Stimulated activated naive CD8-positive, alpha-beta T cell treated with anti-CD3 and anti-CD28 coated beads, Interleukin-15, Interleukin-2, amounts not matched to agents 100 U/mL and 50 U/mL, for 24 hours (primary cell): ENCODE results near the gene CARTPT.

ENCODE experiments used
- ATAC-seq: fragments of 150-1000 bp; cut with Tn5 transposase; one replicate; pipeline ENCODE4 v1.10.0; 2021
- DNase-seq: peaks from one replicate; pipeline ENCODE4 v3.0.0; 2021

CARTPT gene

GRCh38 chr5:71719063-71719964 is at the start of gene CARTPT:
TSS of gene CARTPT (plus strand) at chr5:71719275. CDS start at chr5:71719294, 19 bp downstream.
- DNase-seq: no peak
- ATAC-seq: peak; percentile 14

DNA sequence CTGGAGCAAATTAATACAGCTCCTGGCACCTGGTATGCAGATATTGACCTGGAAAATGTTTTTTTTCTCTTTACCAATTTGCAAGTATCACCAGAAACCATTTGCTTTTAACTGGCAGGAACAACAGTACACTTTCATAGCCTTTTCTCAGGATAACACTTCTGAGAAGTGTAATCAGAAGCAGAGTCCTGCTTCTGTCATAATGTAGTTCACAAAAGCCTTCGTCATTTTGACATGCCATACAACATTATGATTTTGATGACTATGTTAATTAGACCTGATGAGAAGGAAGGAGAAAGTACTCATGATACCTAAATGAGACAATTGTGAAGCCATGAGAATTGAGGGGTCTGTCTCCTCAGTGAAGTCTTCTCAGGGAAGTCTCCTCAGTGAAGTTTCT is 41.1 kb upstream of the CARTPT start:
- no peak for ATAC-seq
- no peak for DNase-seq

- ATAC-seq: no peak
- no peak for DNase-seq
These were observed 39.4 kb upstream of the CARTPT start for GRCh38 chr5:71679714-71680113.

GRCh38 chr5:71680510-71680909 is 38.6 kb upstream of the CARTPT start:
- ATAC-seq: no peak
- no peak for DNase-seq

GRCh38 chr5:71681296-71681695 is 37.8 kb upstream of the CARTPT start:
- DNase-seq: no peak
- ATAC-seq: no peak

DNA sequence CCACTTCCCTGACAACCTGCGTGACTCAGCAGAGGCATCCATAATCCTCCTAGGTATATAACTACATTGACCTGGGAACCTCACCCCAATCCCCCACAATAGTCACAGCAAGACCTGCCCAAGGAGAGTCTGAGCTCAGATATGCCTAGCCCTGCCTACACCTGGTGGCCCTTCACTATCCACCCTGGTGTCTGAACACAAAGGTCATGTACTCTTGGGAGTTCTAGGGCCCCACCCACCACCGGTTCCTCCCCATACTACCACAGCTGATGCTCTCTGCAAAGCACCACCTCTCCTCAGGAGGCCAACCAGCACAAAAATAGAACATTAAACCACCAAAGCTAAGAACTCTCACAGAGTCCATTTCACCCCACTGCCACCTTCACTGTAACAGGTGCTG is 34.8 kb upstream of the CARTPT start:
- DNase-seq: no peak
- ATAC-seq: no peak

DNA sequence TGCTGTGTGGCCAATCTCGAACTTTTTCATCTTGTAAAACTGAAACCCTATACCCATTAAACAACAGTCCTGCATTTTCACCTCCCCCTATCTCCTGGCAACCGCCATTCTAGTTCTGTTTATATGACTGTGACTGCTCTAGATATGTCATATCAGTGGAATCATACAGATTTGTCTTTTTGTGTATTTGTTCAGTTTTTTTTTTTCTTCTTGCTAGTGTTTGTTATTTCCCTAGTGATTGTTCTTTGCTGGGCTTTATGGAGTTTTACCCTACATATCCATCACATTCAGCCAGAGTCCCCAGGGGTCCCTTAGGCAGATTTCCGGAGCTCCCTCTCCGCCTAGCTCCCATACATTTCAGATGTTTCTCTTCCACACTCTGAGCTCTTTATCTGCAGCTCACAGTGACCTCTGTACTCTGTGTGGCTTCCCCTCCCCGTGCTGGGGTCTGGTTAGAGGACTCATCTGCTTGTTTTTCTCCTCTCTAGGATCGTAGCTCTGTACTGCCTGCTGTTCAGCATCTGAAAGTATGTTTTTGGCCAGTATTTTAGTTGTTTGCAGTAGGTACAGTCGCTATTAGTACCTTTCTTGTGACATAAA is 25.1 kb upstream of the CARTPT start:
- no peak for DNase-seq
- no peak for ATAC-seq

GRCh38 chr5:71695071-71695470 is 24.0 kb upstream of the CARTPT start:
- no peak for DNase-seq
- no peak for ATAC-seq

GRCh38 chr5:71695595-71695994 is 23.5 kb upstream of the CARTPT start:
- DNase-seq (no peak), ATAC-seq (no peak)

DNA sequence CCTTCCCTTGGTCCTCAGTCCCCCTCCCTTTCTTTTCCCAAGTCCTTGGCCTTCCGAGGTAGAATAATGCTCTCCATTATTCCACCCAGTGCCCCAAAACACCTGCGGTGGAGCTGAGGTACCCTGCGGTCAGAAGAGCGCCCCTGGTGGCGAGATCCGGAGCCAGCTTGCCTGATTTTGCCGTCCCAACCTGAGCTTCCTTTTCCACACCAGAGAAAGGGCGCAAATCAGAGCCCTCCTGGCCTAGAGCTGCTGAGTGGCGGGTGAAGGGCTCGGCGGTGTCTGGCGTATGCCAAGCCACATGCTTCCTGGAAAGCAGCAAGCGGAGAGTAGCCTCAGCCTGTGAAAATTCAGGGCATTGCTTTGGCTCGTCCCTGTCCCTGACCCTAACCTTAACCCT is 21.1 kb upstream of the CARTPT start:
- DNase-seq: peak; percentile 6
- no peak for ATAC-seq

DNA sequence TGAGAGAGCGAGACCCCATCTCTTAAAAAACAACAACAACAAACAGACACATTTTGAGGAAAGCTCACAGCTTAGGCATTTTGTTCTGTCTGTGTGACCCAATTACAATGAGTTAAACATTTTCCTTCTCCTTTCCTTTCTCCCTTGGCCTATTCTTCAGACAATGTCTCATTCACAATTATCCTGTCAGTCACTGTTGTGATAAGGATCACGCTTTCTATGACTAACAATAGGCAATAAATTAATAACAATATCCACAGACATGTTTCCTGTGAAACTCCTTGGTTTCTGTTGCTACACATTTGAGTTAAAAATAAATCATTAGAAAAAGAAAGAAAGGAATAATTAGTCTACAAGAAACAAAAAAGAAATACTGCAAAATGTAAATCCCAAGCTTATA is 19.8 kb upstream of the CARTPT start:
- no peak for DNase-seq
- no peak for ATAC-seq

GRCh38 chr5:71699751-71700150 is 19.3 kb upstream of the CARTPT start:
- DNase-seq (no peak), ATAC-seq (no peak)

GRCh38 chr5:71700803-71701202 is 18.3 kb upstream of the CARTPT start:
- DNase-seq (no peak), ATAC-seq (no peak)

DNA sequence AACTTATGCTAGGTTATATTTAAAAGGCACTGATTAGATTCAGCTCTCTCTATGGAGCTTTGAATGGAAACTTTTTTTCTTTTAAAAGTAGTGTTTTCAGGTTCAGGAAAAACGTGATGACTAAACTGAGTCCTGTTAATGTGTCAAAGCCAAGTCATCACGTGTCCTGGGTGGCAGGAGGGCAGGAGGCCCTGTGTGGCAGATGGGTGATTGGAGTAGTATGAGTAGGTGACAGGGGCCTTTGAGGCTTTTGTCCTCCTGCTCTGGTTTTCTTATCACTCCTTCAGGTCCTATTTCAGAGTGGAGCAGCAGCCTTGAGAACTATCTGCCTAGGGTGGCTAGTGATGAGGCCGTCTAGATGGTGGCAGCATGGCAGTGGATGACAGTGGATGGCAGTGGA is 17.7 kb upstream of the CARTPT start:
- ATAC-seq (no peak), DNase-seq (no peak)

- no peak for ATAC-seq
These were observed 15.1 kb upstream of the CARTPT start for GRCh38 chr5:71703941-71704340.

GRCh38 chr5:71705421-71705820 is 13.7 kb upstream of the CARTPT start:
- no peak for DNase-seq
- ATAC-seq: no peak

More at GRCh38 chr5:71703941-71704340, 15.1 kb upstream of the CARTPT start:
- no peak for DNase-seq

GRCh38 chr5:71706906-71707305 is 12.2 kb upstream of the CARTPT start:
- ATAC-seq (no peak), DNase-seq (no peak)

DNA sequence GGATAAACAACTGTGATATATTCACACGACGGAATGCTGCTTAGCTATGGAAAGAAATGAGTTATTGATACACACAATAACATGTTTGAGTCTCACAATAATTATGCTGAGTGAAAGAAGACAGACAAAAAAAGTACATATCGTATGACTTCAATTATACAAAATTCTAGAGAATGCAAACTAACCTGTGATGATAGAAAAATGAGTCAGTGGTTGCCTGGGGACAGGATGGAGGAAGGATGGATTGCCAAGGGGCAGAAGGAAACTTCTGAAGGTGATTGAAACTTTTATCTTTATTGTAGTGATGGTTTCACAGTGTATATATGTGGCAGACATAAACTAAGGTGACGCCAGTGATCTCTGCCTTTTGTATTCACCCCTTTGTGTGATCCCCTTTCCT is 7.5 kb upstream of the CARTPT start:
- DNase-seq (no peak), ATAC-seq (no peak)

DNA sequence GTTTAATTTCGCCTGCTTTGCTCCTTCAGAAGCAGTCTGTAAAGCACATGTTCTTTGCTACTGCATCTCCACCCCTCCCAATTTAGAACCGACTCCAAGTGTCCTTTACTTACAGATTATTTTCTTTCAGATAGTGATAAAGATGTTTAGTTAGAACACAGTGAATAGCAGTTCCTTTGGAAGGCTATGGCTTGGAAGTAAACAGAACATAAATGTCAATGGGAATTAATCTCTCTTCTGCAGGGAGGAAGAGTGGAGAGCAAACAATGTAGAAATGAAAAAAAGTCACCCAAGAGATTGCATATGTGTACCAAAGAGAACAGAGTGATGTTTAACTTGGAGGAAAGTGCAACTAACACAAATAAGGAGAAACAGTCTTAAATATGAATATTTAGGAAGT is 4.2 kb upstream of the CARTPT start:
- DNase-seq (no peak), ATAC-seq (no peak)

DNA sequence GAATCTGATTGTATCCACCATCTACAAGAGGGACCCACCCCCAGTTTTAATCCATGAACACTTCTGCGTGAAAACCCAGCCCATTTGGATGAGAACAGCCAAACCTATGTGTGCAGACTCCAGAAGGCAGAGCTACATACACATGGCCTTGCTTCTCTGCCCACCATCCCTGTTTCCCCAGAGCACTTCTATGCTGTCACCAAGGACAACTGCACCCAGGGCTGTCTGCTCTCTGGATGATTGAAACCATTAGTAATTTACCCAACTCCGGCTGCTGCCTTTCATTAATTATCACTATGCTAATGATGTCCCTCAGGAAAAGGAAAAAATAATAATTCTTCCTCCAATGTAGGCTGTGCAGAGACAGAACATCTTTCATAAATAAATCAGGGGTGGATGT is 8.9 kb downstream of the CARTPT start:
- no peak for DNase-seq
- no peak for ATAC-seq

- ATAC-seq: no peak
- DNase-seq: no peak
These were observed 11.9 kb downstream of the CARTPT start for GRCh38 chr5:71731015-71731414.

DNA sequence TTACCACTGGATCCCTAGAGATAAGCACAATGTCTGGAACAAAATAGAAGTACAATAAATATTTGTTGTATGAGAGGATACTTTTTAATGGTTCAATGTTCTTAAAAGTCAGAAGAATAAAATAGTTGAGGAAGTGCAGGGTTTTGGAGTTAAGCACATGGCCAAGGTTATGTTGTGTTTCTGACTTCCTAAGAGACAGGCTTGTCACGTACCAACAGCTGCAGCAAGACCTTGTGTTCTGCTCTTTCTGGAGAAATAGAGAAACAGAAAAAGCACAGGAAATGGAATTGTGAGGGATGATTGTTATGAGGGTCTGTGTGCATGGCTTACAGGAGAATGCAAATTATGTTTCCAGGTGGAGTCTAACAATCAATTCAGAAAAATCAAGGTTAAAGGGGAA is 12.9 kb downstream of the CARTPT start:
- DNase-seq: no peak
- ATAC-seq: no peak

DNA sequence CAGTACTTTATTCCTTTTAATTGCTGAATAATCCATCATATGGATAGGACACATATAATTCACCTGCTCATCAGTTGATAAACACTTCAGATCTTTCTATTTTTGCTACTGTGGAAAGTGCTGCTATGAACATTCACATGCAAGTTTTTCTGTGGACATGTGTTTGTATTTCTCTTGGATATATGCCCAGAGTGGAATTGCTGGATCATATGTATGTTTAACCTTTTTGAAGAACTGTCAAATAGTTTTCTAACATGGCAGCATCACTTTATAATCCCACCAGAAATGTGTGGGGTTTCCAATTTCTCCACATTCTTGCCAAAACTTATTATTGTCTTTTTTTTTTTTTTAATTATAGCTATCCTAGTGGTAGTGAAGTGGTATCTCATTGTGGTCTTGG is 15.1 kb downstream of the CARTPT start:
- ATAC-seq: no peak
- no peak for DNase-seq
